Bronchial epithelial cell (primary cell): Measurements from ENCODE around the gene PTMA. TPM values are rescaled to one million over a fixed set of nuclear protein-coding genes. Genes with fewer than 3 reads are reported as not detected.

Experiments used
- DNase-seq: peaks from one replicate; pipeline ENCODE4 v3.0.0-alpha.2; 2010; ENCODE audit warnings: low read depth
- FAIRE-seq: peaks from 2 replicates; lab custom pipeline; 2011; peaks lifted over from hg19 to GRCh38; lab: Jason Lieb, UNC
- H3K27me3 ChIP-seq: 2 replicates; pipeline ENCODE4 v1.5.1; 2011; ENCODE audit warnings: low read length; ENCODE audit not compliant: control insufficient read depth, insufficient read depth
- H3K36me3 ChIP-seq: 2 replicates; pipeline ENCODE4 v1.5.1; 2011; ENCODE audit warnings: low read length; ENCODE audit not compliant: control insufficient read depth, insufficient read depth
- H3K4me3 ChIP-seq: 2 replicates; pipeline ENCODE4 v1.5.1; 2011; ENCODE audit warnings: mild to moderate bottlenecking, low read depth, low read length, control low read depth
- CTCF ChIP-seq: IDR thresholded peaks from 2 replicates; pipeline ENCODE4 v1.5.1; 2011; ENCODE audit warnings: mild to moderate bottlenecking, moderate library complexity, low read length, control low read depth, inconsistent platforms; ENCODE audit not compliant: insufficient read depth, severe bottlenecking
- total RNA-seq: library from RNA; depleted of rRNA; stranded (reverse); fragments of >200 nt; gene quantifications from 2 replicates; pipeline ENCODE4 v1.2.1, GENCODE V29; 2014

PTMA gene
- total RNA-seq, 1 donor from 2014 or later, result 388 TPM

GRCh38 chr2:231680285-231680991, 27.9 kb upstream of the PTMA start:
- no peaks in the 10 kb centered on the region for H3K36me3 ChIP-seq
- H3K27me3 ChIP-seq, result no peaks in the 10 kb centered on the region
- peak overlapping the region; percentile 41 for H3K4me3 ChIP-seq
- TF ChIP-seq CTCF, result no peak
- DNase-seq (peak; percentile 47), FAIRE-seq (no peak)

- Histone ChIP-seq H3K27me3 (no peaks in the 10 kb centered on the region), H3K4me3 (peak overlapping the region; percentile 41), H3K36me3 (no peaks in the 10 kb centered on the region)
- no peak for TF ChIP-seq CTCF
- no peak for DNase-seq
- no peak for FAIRE-seq
Observed at GRCh38 chr2:231680992-231681852, 27.1 kb upstream of the PTMA start.

GRCh38 chr2:231682603-231683291, 25.6 kb upstream of the PTMA start:
- no peak for TF ChIP-seq CTCF
- Histone ChIP-seq H3K27me3 (no peaks in the 10 kb centered on the region), H3K4me3 (no peak overlapping the region), H3K36me3 (no peaks in the 10 kb centered on the region)
- DNase-seq (no peak), FAIRE-seq (no peak)

GRCh38 chr2:231683292-231684235, 24.8 kb upstream of the PTMA start:
- Histone ChIP-seq H3K36me3 (no peaks in the 10 kb centered on the region), H3K27me3 (no peaks in the 10 kb centered on the region), H3K4me3 (no peak overlapping the region)
- no peak for DNase-seq
- no peak for FAIRE-seq
- no peak for TF ChIP-seq CTCF
